Putamen (tissue), 1 donor: ENCODE results near the gene OTOP3.

Experiments used
- DNase-seq: peaks from one replicate; pipeline ENCODE4 v3.0.0-alpha.2; 2016; ENCODE audit warnings: low spot score

OTOP3 gene

GRCh38 chr17:74987909-74988711 lies 52.4 kb downstream of the OTOP3 start:
- peak; percentile 80 for DNase-seq

GRCh38 chr17:74990581-74991105 lies 54.9 kb downstream of the OTOP3 start:
- no peak for DNase-seq

GRCh38 chr17:74992223-74992622 lies 56.5 kb downstream of the OTOP3 start:
- no peak for DNase-seq

- no peak for DNase-seq
Observed at GRCh38 chr17:74994440-74994839, 58.7 kb downstream of the OTOP3 start.

GRCh38 chr17:74995847-74996246 lies 60.1 kb downstream of the OTOP3 start:
- DNase-seq: no peak

- no peak for DNase-seq
Observed at GRCh38 chr17:74998783-74999182, 63.1 kb downstream of the OTOP3 start.

GRCh38 chr17:74999523-74999922 lies 63.8 kb downstream of the OTOP3 start:
- DNase-seq: no peak
